Uterus (tissue), 4 donors: ENCODE data around the gene IRF8. TPM values are rescaled to one million over a fixed set of nuclear protein-coding genes. Genes with fewer than 3 reads are reported as not detected.

ENCODE experiments used
- DNase-seq, 2 donors: peaks; one replicate each; pipeline ENCODE4 v3.0.0-alpha.2; 2019 to 2020
- H3K27ac ChIP-seq, 2 donors: fragments of 200-600 bp; sonication (generic); 1 replicate in 1 of 2; 2 replicates in 1 of 2; pipeline ENCODE4 v1.5.1; 2016 to 2018
- H3K27me3 ChIP-seq, 2 donors: fragments of 200-600 bp; sonication (generic); one replicate each; pipeline ENCODE4 v1.5.1; 2018 to 2019; ENCODE audit warnings: control low read depth in 1 of 2
- H3K36me3 ChIP-seq, 2 donors: fragments of 200-600 bp; sonication (generic); one replicate each; pipeline ENCODE4 v1.5.1; 2019; ENCODE audit warnings: control low read depth in 1 of 2
- H3K4me1 ChIP-seq, 2 donors: fragments of 200-600 bp; sonication (generic); one replicate each; pipeline ENCODE4 v1.5.1; 2018 to 2019; ENCODE audit warnings: control low read depth in 1 of 2
- H3K4me3 ChIP-seq, 2 donors: fragments of 200-600 bp; sonication (generic); 1 replicate in 1 of 2; 2 replicates in 1 of 2; pipeline ENCODE4 v1.5.1; 2018 to 2019; ENCODE audit warnings: mild to moderate bottlenecking in 1 of 2
- H3K9me3 ChIP-seq, 2 donors: fragments of 200-600 bp; sonication (generic); one replicate each; pipeline ENCODE4 v1.5.1; 2019; ENCODE audit warnings: control low read depth in 1 of 2
- POLR2A ChIP-seq, 2 donors: fragments of 450-650 bp; IDR thresholded peaks; one replicate each; pipeline ENCODE4 v1.6.1; 2016; ENCODE audit warnings: antibody characterized with exemption in 2 of 2, mild to moderate bottlenecking in 1 of 2, moderate library complexity in 1 of 2
- intact Hi-C: fragments of 100-400 bp; cut with DNase I; formaldehyde crosslinking; loops from one replicate; pipeline ENCODE4 v1.15.1; 2023; ENCODE audit warnings: low total_unique reads
- total RNA-seq, 4 donors: library from RNA; depleted of rRNA in 3 of 4; stranded (reverse); fragments of >200 nt in 3 of 4; gene quantifications; one replicate each; pipeline versions ENCODE4 v1.1.0 to v1.2.4, GENCODE V29; 2014 to 2023
- TF ChIP-seq, protein P1 (sequence below), 4 experiments: fragments of 200-600 bp in 2 of 4; fragments of 450-650 bp in 2 of 4; sonication (generic) in 2 of 4; IDR thresholded peaks; one replicate each; pipeline ENCODE4 v1.5.1; 2016 to 2019; ENCODE audit warnings: antibody characterized with exemption in 4 of 4, mild to moderate bottlenecking in 2 of 4, moderate library complexity in 1 of 4
- donor health status: DM: yes; HTN: yes; CAD: no.

The IRF8 gene
- total RNA-seq, 4 donors from 2014 or later: 3.7 to 17.3 (median 3.8) TPM; not detected in 1

DNA sequence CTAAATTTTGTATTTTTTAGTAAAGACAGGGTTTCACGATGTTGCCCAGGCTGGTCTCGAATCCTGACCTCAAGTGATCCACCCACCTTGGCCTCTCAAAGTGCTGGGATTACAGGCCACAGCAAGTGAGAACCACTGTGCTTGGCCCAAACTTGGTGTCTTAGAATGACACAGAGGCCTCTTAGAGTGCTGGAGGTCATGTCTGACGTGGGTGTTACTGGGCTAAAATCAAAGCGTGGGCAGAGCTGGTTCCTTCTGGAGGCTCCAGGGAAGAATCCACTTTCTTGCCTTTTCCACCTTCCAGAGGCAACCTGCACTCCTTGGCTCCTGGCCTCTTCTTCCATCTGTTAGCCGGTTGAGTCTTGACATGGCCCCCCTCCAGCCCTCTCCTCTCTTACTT, 53.8 kb downstream of the IRF8 start:
- H3K4me3 ChIP-seq: no peak overlapping the region
- intact Hi-C loops: no loop called here
- no peak for DNase-seq
- no peak for TF ChIP-seq POLR2A (IDR thresholded peaks at IDR 0.05)
- TF ChIP-seq, protein P1, sequence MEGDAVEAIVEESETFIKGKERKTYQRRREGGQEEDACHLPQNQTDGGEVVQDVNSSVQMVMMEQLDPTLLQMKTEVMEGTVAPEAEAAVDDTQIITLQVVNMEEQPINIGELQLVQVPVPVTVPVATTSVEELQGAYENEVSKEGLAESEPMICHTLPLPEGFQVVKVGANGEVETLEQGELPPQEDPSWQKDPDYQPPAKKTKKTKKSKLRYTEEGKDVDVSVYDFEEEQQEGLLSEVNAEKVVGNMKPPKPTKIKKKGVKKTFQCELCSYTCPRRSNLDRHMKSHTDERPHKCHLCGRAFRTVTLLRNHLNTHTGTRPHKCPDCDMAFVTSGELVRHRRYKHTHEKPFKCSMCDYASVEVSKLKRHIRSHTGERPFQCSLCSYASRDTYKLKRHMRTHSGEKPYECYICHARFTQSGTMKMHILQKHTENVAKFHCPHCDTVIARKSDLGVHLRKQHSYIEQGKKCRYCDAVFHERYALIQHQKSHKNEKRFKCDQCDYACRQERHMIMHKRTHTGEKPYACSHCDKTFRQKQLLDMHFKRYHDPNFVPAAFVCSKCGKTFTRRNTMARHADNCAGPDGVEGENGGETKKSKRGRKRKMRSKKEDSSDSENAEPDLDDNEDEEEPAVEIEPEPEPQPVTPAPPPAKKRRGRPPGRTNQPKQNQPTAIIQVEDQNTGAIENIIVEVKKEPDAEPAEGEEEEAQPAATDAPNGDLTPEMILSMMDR (IDR thresholded peaks at IDR 0.05): no peak
- H3K4me1 ChIP-seq: no peaks in the 10 kb centered on the region
- no peaks in the 10 kb centered on the region for H3K36me3 ChIP-seq
- no peaks in the 10 kb centered on the region for H3K9me3 ChIP-seq
- no peak overlapping the region for H3K27ac ChIP-seq
- H3K27me3 ChIP-seq: no peaks in the 10 kb centered on the region

DNA sequence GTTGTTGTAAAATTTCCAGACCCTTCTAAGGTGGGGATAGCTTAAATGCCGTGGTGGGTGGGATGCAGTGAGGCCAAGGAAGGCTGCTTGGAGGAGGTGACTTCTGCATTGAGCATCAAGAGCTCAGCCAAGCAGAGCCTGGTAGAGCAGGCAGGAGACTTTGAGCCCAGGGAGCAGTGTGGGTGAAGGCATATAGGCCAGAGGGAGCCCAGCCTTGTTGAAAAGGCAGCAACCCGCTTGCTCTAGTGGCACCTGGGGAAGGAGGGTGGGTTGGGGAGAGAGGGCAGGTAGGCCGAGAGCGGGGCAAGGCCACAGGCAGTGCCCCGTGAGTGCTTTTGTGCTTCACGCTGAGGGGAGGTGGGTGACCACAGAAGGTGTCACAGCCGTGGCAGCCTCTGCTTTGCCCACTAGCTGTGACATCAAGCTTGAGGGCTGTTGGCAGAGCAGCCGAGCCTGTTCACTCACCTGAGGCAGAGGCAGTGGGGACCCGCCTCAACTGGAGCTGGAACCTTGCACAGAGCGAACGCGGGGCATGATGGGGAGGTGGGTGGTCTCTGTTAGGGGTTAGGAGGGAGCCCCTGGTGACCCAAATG, 56.1 kb downstream of the IRF8 start:
- intact Hi-C loops: no loop called here
- TF ChIP-seq, protein P1 (IDR thresholded peaks at IDR 0.05): no peak
- no peak for TF ChIP-seq POLR2A (IDR thresholded peaks at IDR 0.05)
- H3K36me3 ChIP-seq: no peaks in the 10 kb centered on the region

GRCh38 chr16:85955566-85955965, 56.6 kb downstream of the IRF8 start:
- Histone ChIP-seq H3K9me3 (no peaks in the 10 kb centered on the region), H3K4me1 (no peaks in the 10 kb centered on the region), H3K27me3 (no peaks in the 10 kb centered on the region), H3K4me3 (no peak overlapping the region), H3K27ac (no peak overlapping the region), H3K36me3 (no peaks in the 10 kb centered on the region)
- DNase-seq: no peak
- intact Hi-C loops: no loop called here
- TF ChIP-seq, protein P1 (IDR thresholded peaks at IDR 0.05): no peak
- TF ChIP-seq POLR2A (IDR thresholded peaks at IDR 0.05): no peak

More for the DNA sequence above, 56.1 kb downstream of the IRF8 start:
- H3K9me3 ChIP-seq: no peaks in the 10 kb centered on the region
- H3K27ac ChIP-seq: no peak overlapping the region
- no peak for DNase-seq
- no peaks in the 10 kb centered on the region for H3K4me1 ChIP-seq
- no peaks in the 10 kb centered on the region for H3K27me3 ChIP-seq
- H3K4me3 ChIP-seq: no peak overlapping the region

DNA sequence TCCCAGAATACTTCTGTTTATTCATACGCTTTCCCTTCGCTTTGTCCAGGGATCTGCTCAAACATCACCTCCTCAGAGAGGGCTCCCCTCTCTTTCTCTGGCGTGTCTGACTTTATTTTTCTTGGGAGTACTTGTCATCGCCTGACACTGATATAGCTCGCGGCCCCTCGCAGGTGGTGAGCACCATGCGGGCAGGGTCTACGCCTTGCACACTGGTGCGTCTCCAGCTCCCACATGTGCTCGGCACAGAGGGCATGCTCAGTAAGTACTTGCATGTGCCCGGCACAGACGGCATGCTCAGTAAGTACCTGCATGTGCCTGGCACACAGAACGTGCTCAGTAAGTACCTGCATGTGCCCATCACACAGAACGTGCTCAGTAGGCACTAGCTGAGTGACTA, 57.5 kb downstream of the IRF8 start:
- intact Hi-C loops: no loop called here
- Histone ChIP-seq H3K27ac (no peak overlapping the region), H3K4me3 (no peak overlapping the region), H3K36me3 (no peaks in the 10 kb centered on the region), H3K4me1 (no peaks in the 10 kb centered on the region), H3K27me3 (no peaks in the 10 kb centered on the region), H3K9me3 (no peaks in the 10 kb centered on the region)
- no peak for DNase-seq
- TF ChIP-seq POLR2A (IDR thresholded peaks at IDR 0.05): no peak
- TF ChIP-seq, protein P1 (IDR thresholded peaks at IDR 0.05): no peak

DNA sequence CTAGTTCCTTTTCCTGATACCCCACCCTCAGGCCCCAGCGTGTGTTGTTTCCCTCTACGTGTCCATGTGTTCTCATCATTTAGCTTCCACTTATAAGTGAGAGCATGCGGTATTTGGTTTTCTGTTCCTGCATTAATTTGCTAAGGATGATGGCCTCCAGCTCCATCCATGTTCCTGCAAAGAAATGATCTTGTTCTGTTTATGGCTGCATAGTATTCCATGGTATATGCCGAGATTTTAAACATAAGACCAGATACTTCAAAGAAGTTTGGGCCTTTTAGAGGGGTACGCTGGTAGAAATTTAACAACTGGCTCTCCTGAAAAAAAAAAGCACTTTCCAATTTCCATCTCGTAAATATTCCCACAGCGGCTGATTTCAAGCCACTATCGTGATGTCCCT, 59.8 kb downstream of the IRF8 start:
- Histone ChIP-seq H3K4me3 (no peak overlapping the region), H3K36me3 (no peaks in the 10 kb centered on the region), H3K9me3 (no peaks in the 10 kb centered on the region), H3K27ac (no peak overlapping the region), H3K4me1 (no peaks in the 10 kb centered on the region), H3K27me3 (no peaks in the 10 kb centered on the region)
- intact Hi-C loops: no loop called here
- TF ChIP-seq, protein P1 (IDR thresholded peaks at IDR 0.05): no peak
- TF ChIP-seq POLR2A (IDR thresholded peaks at IDR 0.05): no peak
- DNase-seq: no peak
